Choroid plexus epithelial cell (primary cell): ENCODE results near the gene ROR2.

ENCODE experiments used
- DNase-seq: peaks from one replicate; pipeline ENCODE4 v3.0.0-alpha.2; 2010; ENCODE audit warnings: low read depth
- H3K4me3 ChIP-seq: 2 replicates; pipeline ENCODE4 v1.5.1; 2011; ENCODE audit warnings: low read depth, mild to moderate bottlenecking, control low read depth, low read length, moderate library complexity
- TF ChIP-seq, protein P1 (sequence below): conservative IDR thresholded peaks from 2 replicates; pipeline ENCODE4 v1.5.1; 2011; ENCODE audit warnings: low read depth, mild to moderate bottlenecking, control low read depth, inconsistent platforms, low read length, moderate library complexity

Gene ROR2

DNA sequence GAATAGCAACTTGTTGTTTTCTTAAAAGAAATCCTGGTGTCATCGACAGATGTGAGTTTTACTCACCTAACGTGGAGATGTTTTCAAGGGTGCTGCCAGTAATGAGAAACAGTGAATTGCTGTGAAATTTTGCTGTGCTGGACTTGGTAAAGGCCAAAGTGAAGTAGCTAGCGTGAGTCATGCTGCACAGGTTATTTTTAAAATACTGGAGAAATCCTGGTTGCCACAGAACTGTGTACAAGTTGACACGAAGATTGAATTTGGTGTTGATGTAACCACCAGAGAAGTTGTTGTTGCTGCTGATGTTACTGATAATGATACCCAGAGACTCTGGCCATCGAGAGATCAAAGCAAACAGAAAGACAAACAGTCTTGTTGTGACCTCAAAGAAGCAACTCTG, 338.4 kb downstream of the ROR2 start:
- TF ChIP-seq, protein P1, sequence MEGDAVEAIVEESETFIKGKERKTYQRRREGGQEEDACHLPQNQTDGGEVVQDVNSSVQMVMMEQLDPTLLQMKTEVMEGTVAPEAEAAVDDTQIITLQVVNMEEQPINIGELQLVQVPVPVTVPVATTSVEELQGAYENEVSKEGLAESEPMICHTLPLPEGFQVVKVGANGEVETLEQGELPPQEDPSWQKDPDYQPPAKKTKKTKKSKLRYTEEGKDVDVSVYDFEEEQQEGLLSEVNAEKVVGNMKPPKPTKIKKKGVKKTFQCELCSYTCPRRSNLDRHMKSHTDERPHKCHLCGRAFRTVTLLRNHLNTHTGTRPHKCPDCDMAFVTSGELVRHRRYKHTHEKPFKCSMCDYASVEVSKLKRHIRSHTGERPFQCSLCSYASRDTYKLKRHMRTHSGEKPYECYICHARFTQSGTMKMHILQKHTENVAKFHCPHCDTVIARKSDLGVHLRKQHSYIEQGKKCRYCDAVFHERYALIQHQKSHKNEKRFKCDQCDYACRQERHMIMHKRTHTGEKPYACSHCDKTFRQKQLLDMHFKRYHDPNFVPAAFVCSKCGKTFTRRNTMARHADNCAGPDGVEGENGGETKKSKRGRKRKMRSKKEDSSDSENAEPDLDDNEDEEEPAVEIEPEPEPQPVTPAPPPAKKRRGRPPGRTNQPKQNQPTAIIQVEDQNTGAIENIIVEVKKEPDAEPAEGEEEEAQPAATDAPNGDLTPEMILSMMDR: no peak
- peak; percentile 49 for DNase-seq
- no peak overlapping the region for H3K4me3 ChIP-seq

DNA sequence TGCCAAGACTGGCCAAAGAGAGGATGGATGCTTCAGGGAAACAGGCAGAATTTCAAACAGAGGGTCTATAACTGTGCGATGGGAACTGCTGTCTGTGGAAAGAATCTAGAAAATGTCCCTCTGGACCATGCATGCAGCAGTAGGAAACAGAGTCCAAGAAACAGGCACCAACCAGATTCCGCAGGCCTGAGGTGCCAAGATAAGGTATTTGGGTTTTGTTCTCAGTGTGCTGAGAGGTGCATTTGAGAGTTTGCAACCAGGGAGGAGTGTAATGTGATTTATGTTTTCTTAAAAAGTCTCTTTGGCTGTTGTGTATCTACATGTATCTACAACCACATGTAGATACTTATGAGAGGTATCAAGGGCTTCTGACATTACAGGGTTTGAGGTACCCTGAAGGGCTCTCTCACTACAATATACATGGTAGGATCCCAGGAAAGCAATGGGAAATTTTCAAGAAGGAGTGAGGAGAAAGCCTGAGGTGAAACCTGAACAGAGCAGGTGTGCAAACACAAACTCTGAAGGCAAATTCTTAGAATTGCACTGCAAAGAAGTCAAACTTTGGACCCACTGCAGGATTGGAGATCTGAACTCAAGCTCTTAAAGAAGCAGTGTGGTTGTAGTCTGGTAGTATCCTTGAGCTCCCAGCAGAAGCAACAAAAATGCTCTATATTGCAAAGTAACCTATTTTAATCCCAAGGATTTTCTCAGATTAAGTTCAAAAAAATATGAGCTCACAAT, 343.6 kb downstream of the ROR2 start:
- TF ChIP-seq, protein P1: no peak
- DNase-seq: no peak

DNA sequence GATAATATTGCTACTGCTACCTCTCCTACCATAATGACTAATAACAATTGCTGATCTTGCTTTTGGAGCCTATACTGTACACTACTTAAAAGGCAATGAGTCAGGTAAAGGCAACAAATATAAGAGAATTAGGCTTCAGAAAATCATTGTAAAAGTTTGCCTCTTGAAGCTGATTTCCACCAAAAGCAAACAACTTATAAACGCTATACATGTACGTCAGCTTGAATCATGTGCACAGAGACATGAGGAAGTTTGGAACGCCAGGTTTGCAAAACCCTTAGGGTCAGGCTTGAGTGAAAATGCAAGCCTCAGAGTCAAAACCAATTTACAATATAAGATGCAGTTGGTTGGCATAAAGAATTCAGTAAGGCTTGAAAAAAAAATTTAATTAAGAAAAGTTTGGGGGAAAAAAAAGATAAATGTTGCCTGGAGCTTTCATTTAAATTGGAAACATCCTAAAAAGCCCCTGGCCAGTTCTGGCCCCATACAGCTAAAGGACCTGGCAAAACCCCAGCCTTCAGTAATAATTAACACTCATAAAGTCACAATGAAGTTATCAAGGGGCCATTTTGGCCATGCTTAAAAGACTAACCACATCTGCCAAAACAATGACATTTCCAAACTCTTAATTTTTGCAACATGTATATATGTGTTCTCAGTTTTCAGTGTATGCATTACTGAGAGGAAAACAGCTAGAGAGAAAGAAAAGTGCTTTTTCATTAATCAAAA, 345.4 kb downstream of the ROR2 start:
- DNase-seq: no peak
- H3K4me3 ChIP-seq: no peak overlapping the region
- TF ChIP-seq, protein P1: no peak

More for the DNA sequence above, 343.6 kb downstream of the ROR2 start:
- H3K4me3 ChIP-seq: no peak overlapping the region

DNA sequence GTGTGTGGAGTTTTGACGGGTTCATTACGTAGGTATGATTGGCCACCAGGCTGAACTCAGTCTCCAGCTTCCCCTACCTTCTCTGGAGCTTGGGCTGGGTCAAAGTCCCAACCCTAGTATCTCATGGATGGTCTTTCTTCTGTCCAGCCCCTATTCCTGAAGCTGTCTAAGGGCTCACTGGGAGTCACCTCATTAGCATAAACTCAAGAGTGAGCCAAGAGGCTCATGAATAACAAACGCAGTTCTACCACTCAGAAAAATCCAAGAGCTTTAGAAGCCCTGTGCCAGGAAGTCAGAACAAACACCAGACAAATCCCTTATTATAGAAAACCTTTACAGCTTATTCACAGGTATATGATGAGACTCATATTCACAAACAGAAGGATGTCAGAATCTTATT, 346.1 kb downstream of the ROR2 start:
- H3K4me3 ChIP-seq: no peak overlapping the region
- no peak for DNase-seq
- TF ChIP-seq, protein P1: no peak

DNA sequence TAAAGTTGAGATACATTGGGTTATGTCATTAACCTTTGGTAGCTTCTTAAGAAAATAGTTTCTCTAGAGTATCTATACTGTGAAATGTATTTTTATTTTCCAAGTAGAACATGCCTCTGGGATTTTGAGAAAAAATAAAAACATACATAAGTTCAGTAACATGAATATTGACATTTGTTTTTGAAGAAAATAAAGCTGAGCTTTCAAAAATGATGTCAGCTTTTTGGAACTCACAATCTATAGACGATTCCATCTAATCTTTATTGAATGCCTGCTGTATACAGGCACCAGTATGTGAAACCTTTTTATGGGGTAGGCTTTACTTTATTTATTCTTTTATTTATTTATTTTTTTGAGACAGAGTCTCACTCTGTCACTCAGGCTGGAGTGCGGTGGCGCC, 350.5 kb downstream of the ROR2 start:
- TF ChIP-seq, protein P1: no peak
- DNase-seq: no peak
- H3K4me3 ChIP-seq: no peak overlapping the region

DNA sequence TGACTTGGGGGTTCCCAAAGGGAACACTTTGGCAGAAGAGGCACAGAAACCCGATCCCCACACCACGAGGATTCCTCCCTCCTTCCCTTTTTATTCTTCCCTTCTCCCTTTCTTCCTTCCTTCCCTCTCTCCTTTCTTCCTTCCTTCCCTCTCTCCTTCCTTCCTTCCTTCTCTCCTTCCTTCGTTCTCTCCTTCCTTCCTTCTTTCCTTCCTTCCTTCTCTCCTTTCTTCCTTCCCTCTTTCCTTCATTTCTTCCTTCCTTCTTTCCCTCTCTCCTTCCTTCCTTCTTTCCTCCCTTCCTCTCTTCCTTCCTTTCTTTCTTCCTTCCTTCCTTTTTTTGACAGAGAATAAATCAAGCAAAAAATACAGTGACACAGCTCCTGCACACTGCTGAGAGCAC, 358.4 kb downstream of the ROR2 start:
- no peak for DNase-seq
- H3K4me3 ChIP-seq: no peak overlapping the region
- TF ChIP-seq, protein P1: no peak

DNA sequence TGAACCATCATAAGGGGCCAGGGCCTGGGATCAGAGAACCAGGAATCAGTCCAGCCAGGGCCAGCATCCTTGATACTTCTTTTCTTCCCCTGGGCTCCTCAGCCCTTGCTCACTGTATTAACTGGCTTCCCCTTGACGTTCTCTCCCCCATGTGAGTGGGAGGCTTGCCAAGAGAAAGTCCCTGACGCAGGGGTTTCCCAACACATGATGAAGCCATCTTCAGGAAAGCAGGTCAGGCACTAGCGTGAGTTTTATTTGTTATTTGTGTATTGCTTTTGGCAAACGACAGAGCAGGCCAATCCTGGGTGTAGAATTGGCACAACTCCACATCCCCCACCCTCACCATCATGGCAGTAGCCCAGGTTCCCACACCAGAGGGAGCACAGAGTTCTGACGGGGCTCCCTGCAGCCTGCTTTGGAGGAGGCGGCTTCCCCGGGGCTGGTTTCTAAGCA, 360.9 kb downstream of the ROR2 start:
- TF ChIP-seq, protein P1: peak; percentile 26
- no peak overlapping the region for H3K4me3 ChIP-seq
- DNase-seq: peak; percentile 96
